Measurements from ENCODE around the gene DMAC2. TPM values are rescaled to one million over a fixed set of nuclear protein-coding genes. Genes with fewer than 3 reads are reported as not detected.

DMAC2 gene
- total and polyA plus RNA-seq, 2 experiments from 2014 or later = 77.2 to 86.5 TPM

- no peak for ATAC-seq
- no peaks in the 10 kb centered on the region for H3K9me2 ChIP-seq (ENCODE audit: insufficient read depth)
- no peaks in the 10 kb centered on the region for H3K4me1 ChIP-seq (ENCODE audit: insufficient read depth)
- DNase-seq (ENCODE audit: low spot score) = no peak
- H3K79me2 ChIP-seq (replicated peaks; ENCODE audit: insufficient read depth) = no peaks in the 10 kb centered on the region
- 0 out of 2 replicates have a peak, but pooled peaks cover 3% of the 10 kb centered on the region for H3K36me3 ChIP-seq (ENCODE audit: insufficient read depth)
- H3F3A ChIP-seq (replicated peaks; ENCODE audit: low read depth) = no peaks in the 10 kb centered on the region
- no peaks in the 10 kb centered on the region for H3K27me3 ChIP-seq (ENCODE audit: insufficient read depth)
- H4K20me1 ChIP-seq (replicated peaks; ENCODE audit: insufficient read depth) = no peaks in the 10 kb centered on the region
- H3K27ac ChIP-seq (ENCODE audit: low read depth) = no peak overlapping the region
- no peak overlapping the region for H3K4me2 ChIP-seq
- H3K4me3 ChIP-seq = no peak overlapping the region
- Mint-ChIP-seq H3K27ac (no peak overlapping the region), H3K4me3 (no peak overlapping the region), H3K36me3 (ENCODE audit: low read depth) (peaks cover 6% of the 10 kb centered on the region), H3K9me3 (peaks cover 70% of the 10 kb centered on the region), H3K4me1 (no peaks in the 10 kb centered on the region), H3K27me3 (ENCODE audit: insufficient read depth, low read depth, poor library complexity) (peaks cover 5% of the 10 kb centered on the region)
- TF ChIP-seq ETS1 (IDR thresholded peaks at IDR 0.05) (no peak), ZNF331 (CRISPR knock-in tag; IDR thresholded peaks at IDR 0.05; ENCODE audit: low read depth) (no peak), CTCF (conservative IDR thresholded peaks at IDR 0.05; ENCODE audit: low read depth in 2 of 2) (no peak), POLR2AphosphoS5 (IDR thresholded peaks at IDR 0.05; ENCODE audit: low read depth) (no peak), EZH2phosphoT487 (IDR thresholded peaks at IDR 0.05; ENCODE audit: unreplicated experiment) (no peak), REST (IDR thresholded peaks at IDR 0.05; ENCODE audit: unreplicated experiment) (no peak), EZH2 (IDR thresholded peaks at IDR 0.05; ENCODE audit: low read depth, unreplicated experiment) (no peak), JUNB (IDR thresholded peaks at IDR 0.05; ENCODE audit: unreplicated experiment) (no peak), ZNF114 (CRISPR knock-in tag; IDR thresholded peaks at IDR 0.05) (no peak), ZNF462 (CRISPR knock-in tag; IDR thresholded peaks at IDR 0.05) (no peak), STAT1 (IDR thresholded peaks at IDR 0.05; ENCODE audit: unreplicated experiment) (no peak), CREB1 (CRISPR knock-in tag; IDR thresholded peaks at IDR 0.05; ENCODE audit: low read depth) (no peak), NANOG (IDR thresholded peaks at IDR 0.05; ENCODE audit: borderline replicate concordance) (no peak)
- H2AFZ ChIP-seq = no peak overlapping the region
Observed at GRCh38 chr19:41484822-41485221, 45.1 kb upstream of the DMAC2 start.
